ENCODE results near the gene GPAT2. TPM values are rescaled to one million over a fixed set of nuclear protein-coding genes. Genes with fewer than 3 reads are reported as not detected.
A peak's percentile ranks its signal among the peaks of the same experiment; 100 is the strongest.
"Not testable (repeated sequence)": the region's sequence is repeated elsewhere in the genome, so short reads cannot be mapped to it uniquely, and the experiment has no call there.

The GPAT2 gene
- 6.4 TPM for total RNA-seq
- long read RNA-seq, partial matches to known transcripts, result 7 of 41 reads
- long read RNA-seq, other reads (novel, unspliced or antisense), result 33 of 41 reads

GRCh38 chr2:96034792-96035191 is at the start of gene GPAT2:
Gene GPAT2 (minus strand): TSS chr2:96034916. CDS start chr2:96032359, 2,557 bp downstream.
- DNase-seq; intact Hi-C loops (cut with DNase I): not testable (repeated sequence)
- ATAC-seq (ENCODE audit: poor library complexity), result peak; percentile 60

GRCh38 chr2:96083989-96084857 is 49.5 kb upstream of the GPAT2 start:
- no peak for DNase-seq
- intact Hi-C loops (cut with DNase I), result no loop called here
- no peak for ATAC-seq (ENCODE audit: poor library complexity)

- intact Hi-C loops (cut with DNase I), result no loop called here
- DNase-seq (peak; percentile 80), ATAC-seq (ENCODE audit: poor library complexity) (peak; percentile 93)
Observed at GRCh38 chr2:96083064-96083939, 48.6 kb upstream of the GPAT2 start.

DNA sequence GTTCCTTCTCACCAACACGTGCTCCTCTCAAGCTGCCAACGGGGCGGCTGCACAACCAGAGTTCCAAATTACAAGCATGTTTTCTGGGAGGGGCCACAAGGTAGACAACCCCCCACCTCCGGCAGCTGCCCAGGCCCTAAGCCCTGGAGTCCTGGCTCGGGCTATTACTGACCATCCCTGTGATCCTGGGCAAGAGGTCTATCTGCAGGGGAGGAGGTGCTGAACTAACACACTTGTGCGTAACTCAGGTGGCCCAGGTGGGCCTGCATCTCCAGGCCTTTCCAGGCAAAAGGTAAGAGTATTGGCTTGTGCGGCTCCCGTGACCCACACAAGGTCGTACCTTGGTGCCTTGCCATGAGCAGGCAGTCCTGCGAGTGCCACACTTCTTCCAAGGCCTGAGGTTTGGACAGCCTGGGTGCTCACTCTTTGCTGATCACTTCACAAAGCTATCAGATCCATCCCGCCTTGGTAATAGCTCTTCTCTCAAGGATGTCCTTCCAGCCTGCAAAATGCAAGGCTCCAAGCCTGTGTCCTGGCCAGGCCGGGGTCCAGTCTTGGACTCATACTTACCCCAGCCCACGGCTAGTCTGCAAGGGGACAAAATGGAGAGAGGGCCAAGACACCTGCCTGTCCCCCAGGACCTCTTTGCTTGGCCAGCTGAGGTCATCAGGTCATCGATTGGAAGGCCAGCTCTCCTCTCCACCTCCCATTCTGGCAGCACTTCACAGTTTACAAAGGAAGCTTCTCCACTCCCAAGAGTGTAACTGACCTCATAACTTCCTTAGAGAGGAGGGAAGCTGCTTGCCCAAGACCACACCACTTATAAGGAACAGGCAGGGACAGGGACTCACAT is 47.7 kb upstream of the GPAT2 start:
- intact Hi-C loops (cut with DNase I), result no loop called here
- DNase-seq, result peak; percentile 42
- peak; percentile 56 for ATAC-seq (ENCODE audit: poor library complexity)

- DNase-seq (no peak), ATAC-seq (ENCODE audit: poor library complexity) (no peak)
- intact Hi-C loops (cut with DNase I), result no loop called here
Observed at GRCh38 chr2:96081042-96081441, 46.3 kb upstream of the GPAT2 start.

DNA sequence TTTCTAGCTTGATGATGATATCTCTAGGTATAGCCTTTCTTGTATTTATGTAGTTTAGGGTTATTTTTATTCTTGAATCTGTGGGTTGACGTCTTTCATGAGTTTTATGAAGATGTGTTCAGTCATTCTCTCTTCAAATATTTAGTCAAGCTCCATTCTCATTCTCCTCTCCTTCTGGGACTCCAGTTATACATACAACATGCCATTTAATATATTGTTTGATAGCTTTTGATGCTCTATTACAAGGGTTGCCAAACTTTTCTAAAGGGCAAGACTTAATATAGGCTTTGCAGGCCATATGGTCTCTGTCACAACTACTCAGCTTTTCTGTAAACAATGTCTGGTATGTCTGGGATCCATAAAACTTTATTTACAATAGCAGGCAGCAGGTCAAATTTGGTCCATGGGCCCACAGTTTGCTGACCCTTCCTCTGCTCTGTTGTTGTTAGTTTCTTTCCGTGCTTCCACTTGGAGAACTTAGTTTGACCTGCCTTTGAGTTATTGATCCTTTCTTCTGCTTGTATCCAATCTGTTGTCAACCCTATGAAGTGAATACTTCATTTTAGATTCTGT is 40.6 kb upstream of the GPAT2 start:
- DNase-seq (no peak), ATAC-seq (ENCODE audit: poor library complexity) (no peak)
- intact Hi-C loops (cut with DNase I), result loop anchor here (5.0 kb wide), 1 partner anchor 37 kb away; no protein-coding TSS in a partner anchor

- no peak for ATAC-seq (ENCODE audit: poor library complexity)
- intact Hi-C loops (cut with DNase I), result no loop called here
- no peak for DNase-seq
Observed at GRCh38 chr2:96074156-96074555, 39.4 kb upstream of the GPAT2 start.

GRCh38 chr2:96073170-96073775 is 38.6 kb upstream of the GPAT2 start:
- DNase-seq (no peak), ATAC-seq (ENCODE audit: poor library complexity) (no peak)
- intact Hi-C loops (cut with DNase I), result no loop called here

GRCh38 chr2:96072746-96073145 is 38.0 kb upstream of the GPAT2 start:
- intact Hi-C loops (cut with DNase I), result no loop called here
- DNase-seq, result no peak
- peak; percentile 42 for ATAC-seq (ENCODE audit: poor library complexity)

GRCh38 chr2:96071977-96072491 is 37.3 kb upstream of the GPAT2 start:
- ATAC-seq (ENCODE audit: poor library complexity), result peak; percentile 82
- intact Hi-C loops (cut with DNase I); DNase-seq: not testable (repeated sequence)

GRCh38 chr2:96071087-96071976 is 36.6 kb upstream of the GPAT2 start:
- ATAC-seq (ENCODE audit: poor library complexity) (peak; percentile 73), DNase-seq (peak; percentile 38)
- intact Hi-C loops (cut with DNase I), result not testable (repeated sequence)

- intact Hi-C loops (cut with DNase I); DNase-seq; ATAC-seq (ENCODE audit: poor library complexity): not testable (repeated sequence)
Observed at GRCh38 chr2:96070351-96070750, 35.6 kb upstream of the GPAT2 start.

GRCh38 chr2:96069878-96070277 is 35.2 kb upstream of the GPAT2 start:
- DNase-seq; ATAC-seq (ENCODE audit: poor library complexity); intact Hi-C loops (cut with DNase I): not testable (repeated sequence)

DNA sequence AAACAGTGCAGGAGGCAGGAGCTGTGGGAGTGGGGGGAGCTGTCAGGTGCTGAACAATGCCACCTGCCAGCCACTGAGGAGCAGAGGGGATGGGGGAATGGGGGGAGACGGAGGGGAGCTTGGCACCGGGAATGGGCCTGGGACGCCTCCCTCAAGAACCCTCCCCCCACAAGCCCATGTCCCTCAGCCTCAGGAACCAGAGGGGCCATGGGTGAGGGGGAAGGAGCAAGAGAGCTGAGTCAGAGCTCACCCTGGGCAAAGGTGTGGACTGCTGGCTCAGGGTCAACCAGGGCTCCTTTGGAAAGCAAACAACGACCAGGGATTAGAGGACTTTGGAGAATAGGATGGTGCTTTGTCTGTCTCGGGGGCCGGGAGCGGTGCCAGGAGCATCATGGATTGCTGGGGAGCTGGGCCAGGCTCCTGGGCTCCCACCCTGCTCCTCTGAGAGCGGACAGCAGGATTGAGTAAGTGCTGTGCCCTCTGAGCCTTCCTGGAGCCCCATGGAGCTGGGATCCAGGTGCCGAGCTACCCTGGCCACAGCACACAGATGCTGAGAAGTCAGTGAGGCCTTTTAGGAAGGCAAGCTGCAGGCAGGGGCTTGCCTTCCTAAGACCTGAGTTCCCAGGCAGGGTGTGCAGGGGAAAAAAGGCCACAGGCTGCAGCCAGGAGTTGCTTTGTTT is 33.3 kb upstream of the GPAT2 start:
- ATAC-seq (ENCODE audit: poor library complexity); intact Hi-C loops (cut with DNase I): not testable (repeated sequence)
- DNase-seq, result peak; percentile 38

DNA sequence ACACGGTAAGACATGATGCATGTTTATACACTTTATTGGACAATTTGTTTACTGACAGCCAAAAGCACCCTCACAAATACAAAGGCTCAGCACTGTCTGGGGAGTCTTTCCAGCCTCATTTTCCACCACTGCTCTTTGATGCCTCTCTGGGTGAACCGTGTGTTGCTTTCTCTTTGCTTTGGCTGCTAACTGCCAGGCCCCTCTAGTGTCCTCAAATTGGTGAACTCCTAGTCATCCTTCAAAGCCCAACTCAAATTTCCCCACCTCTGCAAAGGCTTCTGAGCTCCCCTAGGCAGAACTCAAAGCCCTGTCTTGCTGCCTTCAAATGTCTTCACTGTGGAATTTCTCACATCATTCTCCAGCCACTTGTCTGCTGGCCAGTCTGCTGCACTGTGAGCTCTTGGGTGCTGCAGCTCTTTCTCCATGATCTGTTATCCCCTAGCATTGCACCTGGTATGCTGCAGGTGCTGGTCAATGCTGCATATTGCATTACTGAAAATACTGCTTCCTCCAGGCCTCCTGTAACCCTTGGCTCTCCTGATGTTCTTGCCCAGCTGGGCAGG is 32.5 kb upstream of the GPAT2 start:
- DNase-seq; ATAC-seq (ENCODE audit: poor library complexity); intact Hi-C loops (cut with DNase I): not testable (repeated sequence)

GRCh38 chr2:96066511-96066910 is 31.8 kb upstream of the GPAT2 start:
- ATAC-seq (ENCODE audit: poor library complexity); intact Hi-C loops (cut with DNase I); DNase-seq: not testable (repeated sequence)
